Keratinocyte (primary cell): ENCODE measurements around the gene C1orf50. TPM values are rescaled to one million over a fixed set of nuclear protein-coding genes. Genes with fewer than 3 reads are reported as not detected.

Experiments used
- DNase-seq: peaks from one replicate; pipeline ENCODE4 v3.0.0-alpha.2; 2011; ENCODE audit warnings: low read depth, missing footprints, low spot score
- FAIRE-seq: peaks from 2 replicates; lab custom pipeline; 2011; peaks lifted over from hg19 to GRCh38; lab: Jason Lieb, UNC
- H2AFZ ChIP-seq: 2 replicates; pipeline ENCODE4 v1.6.0; 2012; ENCODE audit warnings: low read length, control low read depth, inconsistent platforms; ENCODE audit not compliant: control insufficient read depth
- H3K27ac ChIP-seq: 2 replicates; pipeline ENCODE4 v1.5.1; 2011; ENCODE audit warnings: low read length; ENCODE audit not compliant: control insufficient read depth, insufficient read depth
- H3K27me3 ChIP-seq: 3 replicates; pipeline ENCODE4 v1.6.0; 2011; ENCODE audit warnings: low read length; ENCODE audit not compliant: control insufficient read depth, insufficient read depth; ENCODE audit errors: extremely low read depth
- H3K36me3 ChIP-seq, 2 experiments: 2 replicates in 1 of 2; 3 replicates in 1 of 2; pipeline ENCODE4 v1.5.1; 2011; ENCODE audit warnings: low read length in 2 of 2, mild to moderate bottlenecking in 1 of 2; ENCODE audit not compliant: control insufficient read depth in 2 of 2, insufficient read depth in 2 of 2; ENCODE audit errors: extremely low read depth in 1 of 2
- H3K4me1 ChIP-seq: 3 replicates; pipeline ENCODE4 v1.5.1; 2011; ENCODE audit warnings: low read length; ENCODE audit not compliant: control insufficient read depth, insufficient read depth; ENCODE audit errors: extremely low read depth
- H3K4me2 ChIP-seq: 3 replicates; pipeline ENCODE4 v1.6.0; 2011; ENCODE audit warnings: low read depth, low read length; ENCODE audit not compliant: control insufficient read depth, insufficient read depth; ENCODE audit errors: extremely low read depth
- H3K4me3 ChIP-seq, 3 experiments: fragments of 200-600 bp in 1 of 3; sonication (generic) in 1 of 3; 2 replicates in 2 of 3; 3 replicates in 1 of 3; pipeline ENCODE4 v1.5.1; 2011 to 2016; ENCODE audit warnings: low read length in 3 of 3, mild to moderate bottlenecking in 3 of 3, control low read depth in 2 of 3, inconsistent platforms in 1 of 3, low read depth in 1 of 3, mixed read lengths in 1 of 3, mixed run types in 1 of 3, moderate library complexity in 1 of 3; ENCODE audit not compliant: control insufficient read depth in 2 of 3, insufficient read depth in 2 of 3; ENCODE audit errors: extremely low read depth in 1 of 3
- H3K79me2 ChIP-seq: 2 replicates; pipeline ENCODE4 v1.6.0; 2012; ENCODE audit warnings: low read length; ENCODE audit not compliant: control insufficient read depth, insufficient read depth
- H3K9ac ChIP-seq: 3 replicates; pipeline ENCODE4 v1.6.0; 2011; ENCODE audit warnings: low read length; ENCODE audit not compliant: control insufficient read depth, insufficient read depth; ENCODE audit errors: extremely low read depth
- H3K9me1 ChIP-seq: 3 replicates; pipeline ENCODE4 v1.6.0; 2011; ENCODE audit warnings: low read length; ENCODE audit not compliant: control insufficient read depth, insufficient read depth; ENCODE audit errors: extremely low read depth
- H3K9me3 ChIP-seq: 2 replicates; pipeline ENCODE4 v1.5.1; 2012; ENCODE audit warnings: low read depth, low read length; ENCODE audit not compliant: control insufficient read depth
- H4K20me1 ChIP-seq: 3 replicates; pipeline ENCODE4 v1.6.0; 2011; ENCODE audit warnings: low read length; ENCODE audit not compliant: control insufficient read depth, insufficient read depth; ENCODE audit errors: extremely low read depth
- EZH2 ChIP-seq: IDR thresholded peaks from one replicate; pipeline ENCODE4 v1.6.1; 2012; ENCODE audit warnings: inconsistent platforms, mild to moderate bottlenecking, low read length, moderate library complexity
- dilution Hi-C: fragments of 300-500 bp; cut with MboI; formaldehyde crosslinking; loops from one replicate; pipeline ENCODE4 v1.7.0; 2020; ENCODE audit warnings: low sequenced_read_pairs; ENCODE audit not compliant: extremely low pct_ligation_motif_present
- polyA plus RNA-seq, 5 experiments: library from polyadenylated mRNA; depleted of rRNA in 3 of 5; stranded (reverse) in 3 of 5; stranded (forward) in 1 of 5; unstranded in 1 of 5; fragments of >200 nt; gene quantifications; 1 replicate in 1 of 5; 2 replicates in 3 of 5; 3 replicates in 1 of 5; pipeline versions ENCODE4 v1.2.1 to v1.2.3, GENCODE V29; 2011 to 2012; ENCODE audit warnings: missing spikeins in 2 of 5, low read depth in 1 of 5, low replicate concordance in 1 of 5
- TF ChIP-seq, protein P1 (sequence below), 3 experiments: IDR thresholded peaks in 1 of 3; conservative IDR thresholded peaks in 1 of 3; optimal IDR thresholded peaks in 1 of 3; 2 replicates in 2 of 3; 3 replicates in 1 of 3; pipeline versions ENCODE3 to v1.5.1; 2011; ENCODE audit warnings: low read length in 3 of 3, mild to moderate bottlenecking in 3 of 3, moderate library complexity in 2 of 3, control low read depth in 1 of 3, inconsistent platforms in 1 of 3; ENCODE audit not compliant: insufficient read depth in 2 of 3; ENCODE audit errors: extremely low read depth in 1 of 3

C1orf50 gene
- polyA plus RNA-seq, 1 donor (not counting 4 experiments of a cell fraction or from before 2014, with no cell fraction given), result 9.6 TPM

DNA sequence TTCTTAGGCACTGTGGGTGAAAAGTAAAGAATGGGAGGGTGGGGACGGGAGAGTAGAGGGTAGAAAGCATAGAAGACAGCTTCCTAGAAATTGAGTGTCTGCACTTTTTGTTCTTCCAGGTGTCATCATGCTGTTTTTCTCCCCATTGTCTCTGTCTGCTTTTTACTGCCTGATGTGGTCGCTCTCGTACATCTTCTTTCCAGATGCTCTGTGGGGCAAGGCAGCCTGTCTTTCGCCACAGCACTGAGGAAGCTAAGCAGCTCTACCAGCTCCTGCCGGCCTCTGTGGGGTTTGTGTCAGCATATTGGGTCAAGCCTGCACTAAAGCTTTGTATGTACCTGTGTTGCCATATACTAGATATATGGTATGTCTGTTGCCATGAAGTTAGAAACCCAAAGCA lies 30.9 kb downstream of the C1orf50 start:
- H3K27ac ChIP-seq, result no peak overlapping the region
- H3K9me1 ChIP-seq, result no peaks in the 10 kb centered on the region
- H3K4me3 ChIP-seq, result no peak overlapping the region
- no peaks in the 10 kb centered on the region for H3K9me3 ChIP-seq
- H3K79me2 ChIP-seq, result no peaks in the 10 kb centered on the region
- H3K36me3 ChIP-seq, result no peaks in the 10 kb centered on the region
- H4K20me1 ChIP-seq, result no peaks in the 10 kb centered on the region
- H2AFZ ChIP-seq, result no peak overlapping the region
- H3K4me1 ChIP-seq, result no peaks in the 10 kb centered on the region
- no peak for DNase-seq
- FAIRE-seq, result no peak
- no peaks in the 10 kb centered on the region for H3K27me3 ChIP-seq
- no peak overlapping the region for H3K4me2 ChIP-seq
- no peak overlapping the region for H3K9ac ChIP-seq
- TF ChIP-seq, protein P1, sequence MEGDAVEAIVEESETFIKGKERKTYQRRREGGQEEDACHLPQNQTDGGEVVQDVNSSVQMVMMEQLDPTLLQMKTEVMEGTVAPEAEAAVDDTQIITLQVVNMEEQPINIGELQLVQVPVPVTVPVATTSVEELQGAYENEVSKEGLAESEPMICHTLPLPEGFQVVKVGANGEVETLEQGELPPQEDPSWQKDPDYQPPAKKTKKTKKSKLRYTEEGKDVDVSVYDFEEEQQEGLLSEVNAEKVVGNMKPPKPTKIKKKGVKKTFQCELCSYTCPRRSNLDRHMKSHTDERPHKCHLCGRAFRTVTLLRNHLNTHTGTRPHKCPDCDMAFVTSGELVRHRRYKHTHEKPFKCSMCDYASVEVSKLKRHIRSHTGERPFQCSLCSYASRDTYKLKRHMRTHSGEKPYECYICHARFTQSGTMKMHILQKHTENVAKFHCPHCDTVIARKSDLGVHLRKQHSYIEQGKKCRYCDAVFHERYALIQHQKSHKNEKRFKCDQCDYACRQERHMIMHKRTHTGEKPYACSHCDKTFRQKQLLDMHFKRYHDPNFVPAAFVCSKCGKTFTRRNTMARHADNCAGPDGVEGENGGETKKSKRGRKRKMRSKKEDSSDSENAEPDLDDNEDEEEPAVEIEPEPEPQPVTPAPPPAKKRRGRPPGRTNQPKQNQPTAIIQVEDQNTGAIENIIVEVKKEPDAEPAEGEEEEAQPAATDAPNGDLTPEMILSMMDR (optimal IDR thresholded peaks at IDR 0.05 in 1 of 3, IDR thresholded peaks at IDR 0.05 in 1 of 3, conservative IDR thresholded peaks at IDR 0.05 in 1 of 3; ENCODE audit: extremely low read depth in 1 of 3, insufficient read depth in 2 of 3, low read length in 3 of 3), result no peak
- TF ChIP-seq EZH2, result no peak
- dilution Hi-C loops, result no loop called here

DNA sequence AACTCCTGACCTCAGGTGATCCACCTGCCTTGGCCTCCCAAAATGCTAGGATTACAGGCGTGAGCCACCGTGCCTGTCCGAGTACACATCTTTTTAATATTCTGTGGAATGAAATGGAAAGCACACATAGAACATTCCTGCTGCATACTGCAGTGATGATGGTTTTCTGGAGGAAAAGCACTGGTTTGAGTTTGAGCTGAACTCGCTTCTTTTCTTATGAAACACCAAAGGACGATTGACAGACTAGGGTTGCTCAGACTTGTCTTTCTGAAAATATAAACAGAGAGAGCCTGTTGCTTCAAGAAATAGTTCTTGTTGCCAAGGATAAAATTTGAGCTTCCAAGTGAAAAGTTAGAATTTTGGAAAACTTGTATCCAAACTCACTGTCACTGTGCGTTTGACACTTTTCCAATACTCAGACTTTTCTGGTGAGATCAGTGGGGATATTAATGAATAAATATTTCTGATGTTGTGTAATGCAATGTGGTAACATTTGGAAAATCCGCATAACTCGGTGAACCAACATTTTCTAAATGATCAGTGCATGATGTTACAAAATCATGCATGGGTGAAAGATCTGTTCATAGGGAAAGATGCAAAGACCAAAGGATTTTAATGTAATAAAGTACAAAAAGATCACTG lies 34.9 kb downstream of the C1orf50 start:
- H3K27me3 ChIP-seq, result no peaks in the 10 kb centered on the region
- no peak overlapping the region for H2AFZ ChIP-seq
- DNase-seq, result no peak
- FAIRE-seq, result no peak
- H3K79me2 ChIP-seq, result no peaks in the 10 kb centered on the region
- H3K9ac ChIP-seq, result no peak overlapping the region
- no peaks in the 10 kb centered on the region for H4K20me1 ChIP-seq
- no peaks in the 10 kb centered on the region for H3K9me1 ChIP-seq
- H3K27ac ChIP-seq, result no peak overlapping the region
- no peaks in the 10 kb centered on the region for H3K36me3 ChIP-seq
- TF ChIP-seq EZH2, result no peak
- TF ChIP-seq, protein P1 (optimal IDR thresholded peaks at IDR 0.05 in 1 of 3, IDR thresholded peaks at IDR 0.05 in 1 of 3, conservative IDR thresholded peaks at IDR 0.05 in 1 of 3; ENCODE audit: extremely low read depth in 1 of 3, insufficient read depth in 2 of 3, low read length in 3 of 3), result no peak
- no peak overlapping the region for H3K4me2 ChIP-seq
- no peaks in the 10 kb centered on the region for H3K9me3 ChIP-seq
- no peaks in the 10 kb centered on the region for H3K4me1 ChIP-seq
- dilution Hi-C loops, result no loop called here
- H3K4me3 ChIP-seq, result no peak overlapping the region
